Measurements from ENCODE around the gene PALLD.

GRCh38 chr4:168648929-168649328, 152.1 kb downstream of the PALLD start:
- TF ChIP-seq CTCF (IDR thresholded peaks at IDR 0.05; ENCODE audit: low read depth, low read length) (no peak), MAX (IDR thresholded peaks at IDR 0.05; ENCODE audit: low read depth, low read length) (no peak), POLR2A (IDR thresholded peaks at IDR 0.05; ENCODE audit: extremely low read depth, insufficient read length) (no peak), MYC (IDR thresholded peaks at IDR 0.05; ENCODE audit: low read depth, low read length) (no peak)
